ENCODE measurements around the gene ANXA2. TPM values are rescaled to one million over a fixed set of nuclear protein-coding genes. Genes with fewer than 3 reads are reported as not detected.

The ANXA2 gene
- total and polyA plus RNA-seq, 2 experiments from 2014 or later: 4,692 to 6,052 TPM

DNA sequence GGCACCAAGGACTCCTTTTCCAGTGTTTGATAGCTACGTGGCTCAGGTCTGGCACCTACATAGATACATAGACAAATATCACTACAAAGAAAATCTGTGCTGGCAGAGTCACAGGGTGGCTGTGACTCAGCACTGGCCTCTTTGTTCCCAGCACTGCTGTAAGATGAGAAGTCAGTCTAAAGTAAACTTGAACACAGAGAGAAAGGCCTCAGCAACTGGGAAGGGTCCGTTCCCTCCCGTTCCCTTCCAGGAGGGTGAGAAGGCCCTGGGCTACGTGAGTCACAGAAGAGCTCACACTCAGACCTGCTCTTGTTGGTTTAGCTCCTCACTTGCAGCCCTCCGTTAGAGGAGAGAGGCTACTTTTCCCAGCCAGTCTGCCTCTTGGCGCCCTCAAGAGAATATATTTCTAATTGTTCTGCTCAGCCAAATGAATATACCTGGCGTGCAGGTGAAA, 23.1 kb downstream of the ANXA2 start:
- peak; percentile 97 for DNase-seq
- Histone ChIP-seq H3K27me3 (replicated peaks; ENCODE audit: insufficient read depth) (no peaks in the 10 kb centered on the region), H2AFZ (no peak overlapping the region), H3K4me3 (0 out of 2 replicates have a peak overlapping the region, but pooled peaks have one; percentile 12), H3K36me3 (ENCODE audit: low read depth) (peaks cover 74% of the 10 kb centered on the region), H3K4me2 (ENCODE audit: unreplicated experiment) (peak overlapping the region; percentile 79), H3K9me2 (ENCODE audit: insufficient read depth) (no peaks in the 10 kb centered on the region), H3K79me2 (ENCODE audit: insufficient read depth) (peaks cover 86% of the 10 kb centered on the region), H3K9ac (peak overlapping the region; percentile 99), H4K20me1 (ENCODE audit: insufficient read depth) (no peaks in the 10 kb centered on the region), H3F3A (ENCODE audit: insufficient read depth) (peaks cover 94% of the 10 kb centered on the region), H3K27ac (peak overlapping the region; percentile 100), H3K9me3 (ENCODE audit: low read depth) (no peaks in the 10 kb centered on the region), H3K4me1 (ENCODE audit: insufficient read depth) (peaks cover 96% of the 10 kb centered on the region)
- in situ Hi-C loops (cut with MboI): no loop called here
- WGBS, 2 experiments (ENCODE audit: low coverage in 1 of 2, low lambda C conversion rate in 2 of 2, missing lambda C conversion rate in 2 of 2): 8 to 11% methylated on average over 7 of the region's 7 CpGs
- TF ChIP-seq EZH2 (IDR thresholded peaks at IDR 0.05; ENCODE audit: insufficient read depth, poor library complexity, severe bottlenecking): no peak
- TF ChIP-seq EZH2phosphoT487 (IDR thresholded peaks at IDR 0.05; ENCODE audit: insufficient read depth, low read depth): 0 out of 2 replicates have a peak, but pooled peaks have one; percentile 33

- no peaks in the 10 kb centered on the region for H3K27me3 ChIP-seq (replicated peaks; ENCODE audit: insufficient read depth)
- DNase-seq: peak; percentile 35
- H3K4me3 ChIP-seq: no peak overlapping the region
- TF ChIP-seq EZH2 (IDR thresholded peaks at IDR 0.05; ENCODE audit: insufficient read depth, poor library complexity, severe bottlenecking): no peak
- no peak for TF ChIP-seq EZH2phosphoT487 (IDR thresholded peaks at IDR 0.05; ENCODE audit: insufficient read depth, low read depth)
- H3K4me1 ChIP-seq (ENCODE audit: insufficient read depth): peaks cover 96% of the 10 kb centered on the region
- peak overlapping the region; percentile 99 for H3K9ac ChIP-seq
- H3K36me3 ChIP-seq (ENCODE audit: low read depth): peaks cover 79% of the 10 kb centered on the region
- H3F3A ChIP-seq (ENCODE audit: insufficient read depth): peaks cover 94% of the 10 kb centered on the region
- peak overlapping the region; percentile 100 for H3K27ac ChIP-seq
- peak overlapping the region; percentile 79 for H3K4me2 ChIP-seq (ENCODE audit: unreplicated experiment)
- H4K20me1 ChIP-seq (ENCODE audit: insufficient read depth): no peaks in the 10 kb centered on the region
- WGBS, 2 experiments (ENCODE audit: low coverage in 1 of 2, low lambda C conversion rate in 2 of 2, missing lambda C conversion rate in 2 of 2): 16 to 25% methylated on average over 4 of the region's 4 CpGs
- H3K79me2 ChIP-seq (ENCODE audit: insufficient read depth): peaks cover 88% of the 10 kb centered on the region
- in situ Hi-C loops (cut with MboI): no loop called here
- no peaks in the 10 kb centered on the region for H3K9me2 ChIP-seq (ENCODE audit: insufficient read depth)
- no peaks in the 10 kb centered on the region for H3K9me3 ChIP-seq (ENCODE audit: low read depth)
- H2AFZ ChIP-seq: no peak overlapping the region
These were observed 23.6 kb downstream of the ANXA2 start for GRCh38 chr15:60374209-60374608.

DNA sequence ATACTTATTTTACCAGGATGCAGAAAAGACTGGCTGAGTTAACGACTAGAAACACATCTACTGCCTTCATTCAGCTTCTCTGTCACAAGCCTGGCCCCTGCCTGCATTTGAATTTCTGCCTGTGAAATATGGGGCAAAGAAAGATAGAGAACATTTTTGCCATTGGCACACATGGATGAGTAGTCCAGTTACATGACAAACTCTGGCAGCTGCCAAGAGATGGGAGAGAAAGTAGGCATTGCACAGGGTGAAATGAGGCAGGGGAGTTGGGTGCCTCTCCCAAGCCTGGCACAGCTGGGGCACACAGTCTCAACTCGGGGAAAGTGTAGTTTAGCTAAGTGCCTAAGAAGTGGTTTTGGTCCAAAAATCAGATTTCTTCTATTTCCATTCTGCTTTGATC, 24.0 kb downstream of the ANXA2 start:
- Histone ChIP-seq H3F3A (ENCODE audit: insufficient read depth) (peaks cover 95% of the 10 kb centered on the region), H3K79me2 (ENCODE audit: insufficient read depth) (peaks cover 88% of the 10 kb centered on the region), H3K9ac (peak overlapping the region; percentile 99), H3K27me3 (replicated peaks; ENCODE audit: insufficient read depth) (no peaks in the 10 kb centered on the region), H2AFZ (no peak overlapping the region), H3K4me2 (ENCODE audit: unreplicated experiment) (peak overlapping the region; percentile 79), H3K36me3 (ENCODE audit: low read depth) (peaks cover 79% of the 10 kb centered on the region), H3K9me2 (ENCODE audit: insufficient read depth) (no peaks in the 10 kb centered on the region), H3K4me1 (ENCODE audit: insufficient read depth) (peaks cover 96% of the 10 kb centered on the region), H3K4me3 (peak overlapping the region; percentile 4; the same call in 1 of the 2 replicates), H3K27ac (peak overlapping the region; percentile 100), H3K9me3 (ENCODE audit: low read depth) (no peaks in the 10 kb centered on the region), H4K20me1 (ENCODE audit: insufficient read depth) (no peaks in the 10 kb centered on the region)
- no peak for TF ChIP-seq EZH2 (IDR thresholded peaks at IDR 0.05; ENCODE audit: insufficient read depth, poor library complexity, severe bottlenecking)
- no peak for TF ChIP-seq EZH2phosphoT487 (IDR thresholded peaks at IDR 0.05; ENCODE audit: insufficient read depth, low read depth)
- 3 to 6% methylated on average over 2 of the region's 2 CpGs for WGBS, 2 experiments (ENCODE audit: low coverage in 1 of 2, low lambda C conversion rate in 2 of 2, missing lambda C conversion rate in 2 of 2)
- in situ Hi-C loops (cut with MboI): no loop called here
- peak; percentile 59 for DNase-seq

GRCh38 chr15:60373327-60373726, 24.5 kb downstream of the ANXA2 start:
- in situ Hi-C loops (cut with MboI): no loop called here
- peak overlapping the region; percentile 4; the same call in 1 of the 2 replicates for H3K4me3 ChIP-seq
- peaks cover 96% of the 10 kb centered on the region for H3K4me1 ChIP-seq (ENCODE audit: insufficient read depth)
- WGBS, 2 experiments (ENCODE audit: low coverage in 1 of 2, low lambda C conversion rate in 2 of 2, missing lambda C conversion rate in 2 of 2): 16 to 22% methylated on average over 3 of the region's 3 CpGs
- H3K9me3 ChIP-seq (ENCODE audit: low read depth): no peaks in the 10 kb centered on the region
- H3K27me3 ChIP-seq (replicated peaks; ENCODE audit: insufficient read depth): no peaks in the 10 kb centered on the region
- no peak overlapping the region for H2AFZ ChIP-seq
- H3K27ac ChIP-seq: peak overlapping the region; percentile 100
- peaks cover 80% of the 10 kb centered on the region for H3K36me3 ChIP-seq (ENCODE audit: low read depth)
- peak overlapping the region; percentile 99 for H3K9ac ChIP-seq
- H3K9me2 ChIP-seq (ENCODE audit: insufficient read depth): no peaks in the 10 kb centered on the region
- TF ChIP-seq EZH2phosphoT487 (IDR thresholded peaks at IDR 0.05; ENCODE audit: insufficient read depth, low read depth): no peak
- no peak for TF ChIP-seq EZH2 (IDR thresholded peaks at IDR 0.05; ENCODE audit: insufficient read depth, poor library complexity, severe bottlenecking)
- H4K20me1 ChIP-seq (ENCODE audit: insufficient read depth): no peaks in the 10 kb centered on the region
- peak overlapping the region; percentile 79 for H3K4me2 ChIP-seq (ENCODE audit: unreplicated experiment)
- H3K79me2 ChIP-seq (ENCODE audit: insufficient read depth): peaks cover 88% of the 10 kb centered on the region
- H3F3A ChIP-seq (ENCODE audit: insufficient read depth): peaks cover 95% of the 10 kb centered on the region
- peak; percentile 47 for DNase-seq

Measured in GM23248 (cell line).